ENCODE data around the gene CLCA2. TPM values are rescaled to one million over a fixed set of nuclear protein-coding genes. Genes with fewer than 3 reads are reported as not detected.

CLCA2 gene
- total RNA-seq, 1 experiment from 2014 or later: not detected

GRCh38 chr1:86471291-86471690, 47.3 kb downstream of the CLCA2 start:
- peaks cover 5 to 6% of the 10 kb centered on the region in 2 experiments; a peak in 3 of 4 replicates for H3K4me1 Mint-ChIP-seq
- peaks cover 2% of the 10 kb centered on the region; the same call in 1 of the 2 replicates for H3K27me3 Mint-ChIP-seq (ENCODE audit: low read depth)
- no peak overlapping the region for H3K27ac Mint-ChIP-seq
- H3K14ac ChIP-seq (ENCODE audit: insufficient read depth, low read length): no peak overlapping the region
- no peak for TF ChIP-seq CTCF (conservative IDR thresholded peaks at IDR 0.05)
- no peaks in the 10 kb centered on the region for H3K36me3 Mint-ChIP-seq (ENCODE audit: insufficient read depth in 1 of 3, low read depth in 3 of 3)
- H3K23ac ChIP-seq (ENCODE audit: insufficient read length, low read depth, low read length): no peak overlapping the region
- H4K8ac ChIP-seq (replicated peaks; ENCODE audit: insufficient read length, low read depth, low read length): no peak overlapping the region
- no peaks in the 10 kb centered on the region for H4K20me1 ChIP-seq (ENCODE audit: control insufficient read depth, insufficient read depth, insufficient read length)
- H3K79me2 ChIP-seq (ENCODE audit: insufficient read depth, low read length): no peaks in the 10 kb centered on the region
- H3K79me1 ChIP-seq (ENCODE audit: insufficient read depth, low read depth, low read length, poor library complexity, severe bottlenecking): no peaks in the 10 kb centered on the region
- no peaks in the 10 kb centered on the region for H3K23me2 ChIP-seq (ENCODE audit: insufficient read length, low read depth, low read length, poor library complexity, severe bottlenecking)
- H2BK15ac ChIP-seq (ENCODE audit: low read depth, low read length): no peak overlapping the region
- no peak overlapping the region for H2BK120ac ChIP-seq (ENCODE audit: low read depth, low read length, poor library complexity, severe bottlenecking)
- no peak overlapping the region for H2BK12ac ChIP-seq (ENCODE audit: insufficient read length, low read depth, low read length)
- no peak overlapping the region for H3K18ac ChIP-seq (ENCODE audit: insufficient read length, low read depth, low read length)
- H2AFZ ChIP-seq (ENCODE audit: low read length): no peak overlapping the region
- H4K91ac ChIP-seq (ENCODE audit: insufficient read length, low read depth, low read length): no peak overlapping the region
- no peak overlapping the region for H4K5ac ChIP-seq (ENCODE audit: insufficient read length, low read depth, low read length)
- no peak overlapping the region for H2BK20ac ChIP-seq (ENCODE audit: low read depth, low read length, poor library complexity, severe bottlenecking)
- no peak overlapping the region for H3T11ph ChIP-seq (ENCODE audit: low read length)
- no peaks in the 10 kb centered on the region for H3K9me3 ChIP-seq (ENCODE audit: control insufficient read depth, low read depth, low read length)
- DNase-seq: no peak
- H3K4me2 ChIP-seq (ENCODE audit: insufficient read depth, insufficient read length, low read length): no peak overlapping the region
- no peak overlapping the region for H3K27ac ChIP-seq (ENCODE audit: insufficient read length, low read depth, low read length)
- no peaks in the 10 kb centered on the region for H3K27me3 ChIP-seq (ENCODE audit: insufficient read depth, low read length)
- no peak overlapping the region for H2BK5ac ChIP-seq (ENCODE audit: insufficient read length, low read length)
- H3K4me3 Mint-ChIP-seq: no peak overlapping the region
- no peak overlapping the region for H2AK5ac ChIP-seq (ENCODE audit: insufficient read length, low read length)
- H3K4me1 ChIP-seq (ENCODE audit: insufficient read depth, low read length): no peaks in the 10 kb centered on the region
- no peak overlapping the region for H3K9ac ChIP-seq (ENCODE audit: extremely low read depth, insufficient read length, low read length)
- H3K56ac ChIP-seq (ENCODE audit: insufficient read length, low read depth, low read length): no peak overlapping the region
- H3K4ac ChIP-seq (ENCODE audit: low read depth, low read length): no peak overlapping the region
- H3K9me3 Mint-ChIP-seq: no peaks in the 10 kb centered on the region

All from H9 (cell line).